Measurements from ENCODE around the gene LRRTM4. TPM values are rescaled to one million over a fixed set of nuclear protein-coding genes. Genes with fewer than 3 reads are reported as not detected.
"Not testable (repeated sequence)": the region's sequence is repeated elsewhere in the genome, so short reads cannot be mapped to it uniquely, and the experiment has no call there.

LRRTM4 gene
- total RNA-seq, 1 donor from 2014 or later: 0.41 TPM

- DNase-seq (no peak), ATAC-seq (no peak)
- Histone ChIP-seq H3K4me1 (no peaks in the 10 kb centered on the region), H3K36me3 (no peaks in the 10 kb centered on the region), H3K4me3 (no peak overlapping the region), H3K27ac (no peak overlapping the region), H3K27me3 (no peaks in the 10 kb centered on the region), H3K9me3 (no peaks in the 10 kb centered on the region)
- intact Hi-C loops (cut with DNase I): no loop called here
- TF ChIP-seq CTCF (IDR thresholded peaks at IDR 0.05): no peak
Observed at GRCh38 chr2:77169426-77169825, 352.8 kb downstream of the LRRTM4 start.

- H3K36me3 ChIP-seq; H3K27me3 ChIP-seq; ATAC-seq; H3K9me3 ChIP-seq; H3K27ac ChIP-seq; DNase-seq; H3K4me1 ChIP-seq; H3K4me3 ChIP-seq; intact Hi-C loops (cut with DNase I): not testable (repeated sequence)
Observed at GRCh38 chr2:77164021-77164420, 358.2 kb downstream of the LRRTM4 start.

- Histone ChIP-seq H3K27me3 (no peaks in the 10 kb centered on the region), H3K4me1 (no peaks in the 10 kb centered on the region), H3K36me3 (no peaks in the 10 kb centered on the region), H3K4me3 (no peak overlapping the region), H3K27ac (no peak overlapping the region), H3K9me3 (no peaks in the 10 kb centered on the region)
- ATAC-seq (no peak), DNase-seq (no peak)
- intact Hi-C loops (cut with DNase I): no loop called here
- TF ChIP-seq CTCF (IDR thresholded peaks at IDR 0.05): no peak
Observed at GRCh38 chr2:77161009-77161408, 361.2 kb downstream of the LRRTM4 start.

GRCh38 chr2:77156599-77156998, 365.6 kb downstream of the LRRTM4 start:
- TF ChIP-seq CTCF (IDR thresholded peaks at IDR 0.05): no peak
- DNase-seq (no peak), ATAC-seq (no peak)
- Histone ChIP-seq H3K36me3 (no peaks in the 10 kb centered on the region), H3K9me3 (no peaks in the 10 kb centered on the region), H3K27ac (no peak overlapping the region), H3K27me3 (no peaks in the 10 kb centered on the region), H3K4me1 (no peaks in the 10 kb centered on the region), H3K4me3 (no peak overlapping the region)
- intact Hi-C loops (cut with DNase I): no loop called here

- no peak for TF ChIP-seq CTCF (IDR thresholded peaks at IDR 0.05)
- Histone ChIP-seq H3K27me3 (no peaks in the 10 kb centered on the region), H3K9me3 (no peaks in the 10 kb centered on the region), H3K4me1 (no peaks in the 10 kb centered on the region), H3K36me3 (no peaks in the 10 kb centered on the region), H3K4me3 (no peak overlapping the region), H3K27ac (no peak overlapping the region)
- ATAC-seq: no peak
- DNase-seq: no peak
- intact Hi-C loops (cut with DNase I): no loop called here
Observed at GRCh38 chr2:77155511-77155910, 366.7 kb downstream of the LRRTM4 start.

- intact Hi-C loops (cut with DNase I): no loop called here
- H3K36me3 ChIP-seq: no peaks in the 10 kb centered on the region
- ATAC-seq (no peak), DNase-seq (no peak)
- no peak for TF ChIP-seq CTCF (IDR thresholded peaks at IDR 0.05)
- H3K27me3 ChIP-seq: no peaks in the 10 kb centered on the region
- no peaks in the 10 kb centered on the region for H3K9me3 ChIP-seq
- H3K27ac ChIP-seq: no peak overlapping the region
- H3K4me3 ChIP-seq: no peak overlapping the region
- H3K4me1 ChIP-seq: no peaks in the 10 kb centered on the region
Observed at GRCh38 chr2:77149565-77149964, 372.6 kb downstream of the LRRTM4 start.

All from upper lobe of right lung (tissue), 1 donor.